ENCODE measurements around the gene ADORA3.

The ADORA3 gene

DNA sequence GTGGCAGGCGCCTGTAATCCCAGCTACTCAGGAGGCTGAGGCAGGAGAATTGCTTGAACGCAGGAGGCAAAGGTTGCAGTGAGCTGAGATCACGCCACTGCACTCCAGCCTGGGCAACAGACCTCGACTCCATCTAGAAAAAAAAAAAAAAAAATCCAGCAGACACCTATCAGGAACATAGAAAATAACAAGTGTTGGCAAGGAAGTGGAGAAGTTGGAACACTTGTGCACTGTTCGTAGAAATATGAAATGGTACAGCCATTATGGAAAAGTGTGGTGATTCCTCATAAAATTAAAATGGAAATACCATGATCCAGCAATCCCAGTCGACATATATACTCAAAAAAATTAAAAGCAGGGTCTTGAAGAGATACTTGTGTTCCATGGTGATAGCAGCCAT lies 41.7 kb downstream of the ADORA3 start:
- peaks cover 56% of the 10 kb centered on the region for H3K36me3 ChIP-seq (ENCODE audit: control insufficient read depth, insufficient read depth, low read length)
- H3K9me3 ChIP-seq (ENCODE audit: control insufficient read depth, insufficient read depth, low read length): no peaks in the 10 kb centered on the region
- H3K27ac ChIP-seq (ENCODE audit: low read depth, low read length): no peak overlapping the region
- no peak overlapping the region for H3K9ac ChIP-seq (ENCODE audit: low read depth, low read length)
- no peaks in the 10 kb centered on the region for H3K27me3 ChIP-seq (ENCODE audit: control insufficient read depth, insufficient read depth, low read length)
- no peak overlapping the region for H3K4me3 ChIP-seq (ENCODE audit: low read depth, low read length)
- H3K4me1 ChIP-seq (ENCODE audit: control insufficient read depth, insufficient read depth, low read length): no peaks in the 10 kb centered on the region

DNA sequence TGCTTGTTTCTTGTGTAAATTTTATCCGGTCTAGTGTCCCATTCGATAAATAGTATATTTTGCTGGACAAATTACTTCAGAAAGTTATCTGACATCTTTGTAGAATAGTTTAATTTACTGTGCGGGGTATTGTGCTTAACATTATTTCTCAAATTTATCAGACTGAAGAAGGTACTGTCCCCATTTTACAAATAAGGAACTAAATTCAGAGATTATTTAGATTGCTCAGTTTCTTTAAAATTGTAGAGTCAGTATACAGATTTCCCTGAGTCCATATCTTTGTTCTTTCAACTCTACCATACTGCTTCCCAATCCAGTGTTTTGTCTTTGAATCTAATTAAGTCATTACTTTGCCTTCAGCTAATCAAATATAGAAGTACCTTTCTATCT lies 47.8 kb downstream of the ADORA3 start:
- no peak overlapping the region for H3K4me3 ChIP-seq (ENCODE audit: low read depth, low read length)
- H3K36me3 ChIP-seq (ENCODE audit: control insufficient read depth, insufficient read depth, low read length): peaks cover 90% of the 10 kb centered on the region

DNA sequence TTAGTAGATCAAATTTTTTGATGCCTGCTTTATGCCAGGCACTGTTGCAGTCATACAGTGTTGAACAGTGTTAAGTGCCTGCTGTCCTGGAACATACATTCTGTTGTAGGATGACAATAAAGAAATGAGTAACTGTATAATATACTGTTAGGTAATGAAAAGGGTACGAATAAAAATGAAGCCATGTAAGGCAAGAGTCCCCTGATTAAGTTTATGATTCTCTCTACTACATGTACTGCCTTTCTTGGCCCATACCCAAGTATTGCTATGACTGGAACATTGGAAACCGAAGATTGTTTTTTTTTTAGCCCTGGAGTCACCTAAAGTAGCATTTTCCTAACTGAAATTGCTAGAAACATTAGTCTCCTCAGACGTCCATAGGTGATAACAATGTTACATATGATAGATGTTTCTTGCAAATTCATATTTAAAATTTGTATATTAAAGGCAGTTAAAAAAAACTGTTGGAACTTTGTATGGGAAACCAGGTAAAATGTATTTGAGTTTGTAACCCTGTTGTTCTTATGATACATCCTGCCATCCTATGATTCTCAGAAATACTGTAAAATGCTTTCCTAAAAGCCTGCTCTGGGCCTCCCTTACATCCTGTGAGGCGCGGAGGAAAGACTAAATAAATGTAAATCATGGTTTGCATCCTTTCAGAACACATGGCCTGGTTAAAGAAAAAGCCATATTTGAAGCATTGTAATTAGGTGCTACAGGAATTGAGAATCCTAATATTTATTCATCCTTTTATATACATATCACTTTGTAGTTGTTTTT lies 48.4 kb downstream of the ADORA3 start:
- Histone ChIP-seq H3K4me1 (ENCODE audit: control insufficient read depth, insufficient read depth, low read length) (no peaks in the 10 kb centered on the region), H3K9me3 (ENCODE audit: control insufficient read depth, insufficient read depth, low read length) (no peaks in the 10 kb centered on the region), H3K27ac (ENCODE audit: low read depth, low read length) (no peak overlapping the region), H3K27me3 (ENCODE audit: control insufficient read depth, insufficient read depth, low read length) (no peaks in the 10 kb centered on the region), H3K9ac (ENCODE audit: low read depth, low read length) (no peak overlapping the region), H3K4me3 (ENCODE audit: low read depth, low read length) (no peak overlapping the region), H3K36me3 (ENCODE audit: control insufficient read depth, insufficient read depth, low read length) (peaks cover 84% of the 10 kb centered on the region)

More for the DNA sequence above, 47.8 kb downstream of the ADORA3 start:
- no peaks in the 10 kb centered on the region for H3K27me3 ChIP-seq (ENCODE audit: control insufficient read depth, insufficient read depth, low read length)
- H3K9ac ChIP-seq (ENCODE audit: low read depth, low read length): no peak overlapping the region
- H3K27ac ChIP-seq (ENCODE audit: low read depth, low read length): no peak overlapping the region
- no peaks in the 10 kb centered on the region for H3K9me3 ChIP-seq (ENCODE audit: control insufficient read depth, insufficient read depth, low read length)
- no peaks in the 10 kb centered on the region for H3K4me1 ChIP-seq (ENCODE audit: control insufficient read depth, insufficient read depth, low read length)

DNA sequence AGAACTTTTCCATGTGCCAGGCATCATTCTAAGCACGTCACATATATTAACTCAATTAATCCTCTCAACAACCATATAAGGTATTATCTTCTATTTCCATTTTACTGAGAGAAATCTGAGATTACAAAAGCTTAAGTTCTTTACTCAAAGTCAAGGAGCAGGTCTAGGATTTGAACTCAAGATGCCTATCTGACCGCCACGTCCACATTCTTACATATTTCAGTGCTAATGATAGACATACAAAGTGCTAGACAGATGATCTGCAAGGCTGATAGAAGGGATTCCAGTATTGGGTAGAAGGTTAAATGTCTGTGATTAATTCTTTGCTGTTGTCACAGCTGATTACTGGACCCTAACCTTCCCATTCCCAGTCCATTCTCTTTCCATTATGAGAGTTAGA lies 49.7 kb downstream of the ADORA3 start:
- Histone ChIP-seq H3K4me1 (ENCODE audit: control insufficient read depth, insufficient read depth, low read length) (no peaks in the 10 kb centered on the region), H3K27me3 (ENCODE audit: control insufficient read depth, insufficient read depth, low read length) (no peaks in the 10 kb centered on the region), H3K9ac (ENCODE audit: low read depth, low read length) (no peak overlapping the region), H3K4me3 (ENCODE audit: low read depth, low read length) (no peak overlapping the region), H3K36me3 (ENCODE audit: control insufficient read depth, insufficient read depth, low read length) (peaks cover 70% of the 10 kb centered on the region), H3K27ac (ENCODE audit: low read depth, low read length) (no peak overlapping the region), H3K9me3 (ENCODE audit: control insufficient read depth, insufficient read depth, low read length) (no peaks in the 10 kb centered on the region)

DNA sequence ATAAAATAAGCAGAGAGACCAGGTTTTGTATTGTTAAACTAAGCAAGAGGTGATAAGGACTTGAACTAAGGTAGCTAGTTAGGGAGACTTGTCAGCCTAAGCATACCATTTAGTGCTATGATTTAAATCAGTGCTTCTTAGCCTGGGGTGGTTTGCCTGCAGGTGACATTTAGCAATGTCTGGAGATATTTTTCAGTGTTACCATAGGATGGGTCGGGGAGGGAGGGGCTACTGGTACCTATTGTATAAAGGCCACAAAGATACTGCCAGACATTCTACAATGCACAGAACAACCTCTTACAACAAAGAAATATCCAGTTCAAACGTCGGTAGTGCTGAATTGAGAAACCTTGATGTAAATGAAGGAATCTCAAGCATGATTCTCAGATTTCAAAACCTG lies 50.9 kb downstream of the ADORA3 start:
- Histone ChIP-seq H3K36me3 (ENCODE audit: control insufficient read depth, insufficient read depth, low read length) (peaks cover 59% of the 10 kb centered on the region), H3K27me3 (ENCODE audit: control insufficient read depth, insufficient read depth, low read length) (no peaks in the 10 kb centered on the region), H3K4me1 (ENCODE audit: control insufficient read depth, insufficient read depth, low read length) (no peaks in the 10 kb centered on the region), H3K4me3 (ENCODE audit: low read depth, low read length) (no peak overlapping the region), H3K27ac (ENCODE audit: low read depth, low read length) (no peak overlapping the region), H3K9me3 (ENCODE audit: control insufficient read depth, insufficient read depth, low read length) (no peaks in the 10 kb centered on the region), H3K9ac (ENCODE audit: low read depth, low read length) (no peak overlapping the region)

DNA sequence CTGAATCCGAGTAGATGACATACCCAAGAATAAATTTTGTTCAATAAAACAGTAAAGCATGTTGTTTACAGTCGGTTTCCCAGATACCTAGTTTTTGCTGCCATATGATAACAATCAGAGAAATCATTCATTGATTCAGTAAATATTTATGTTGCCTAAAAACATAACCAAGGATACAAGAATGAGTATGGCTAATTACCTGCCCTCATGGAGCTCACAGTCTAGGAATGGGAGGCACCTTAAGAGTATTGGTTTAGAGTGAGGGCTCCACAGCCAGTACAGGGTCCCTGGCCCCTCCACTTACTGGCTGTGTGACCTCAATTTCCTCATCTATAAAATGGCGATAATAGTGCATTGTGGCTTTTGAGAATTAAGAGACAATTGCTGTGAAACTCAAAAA lies 53.2 kb downstream of the ADORA3 start:
- Histone ChIP-seq H3K36me3 (ENCODE audit: control insufficient read depth, insufficient read depth, low read length) (peaks cover 58% of the 10 kb centered on the region), H3K4me1 (ENCODE audit: control insufficient read depth, insufficient read depth, low read length) (no peaks in the 10 kb centered on the region), H3K9me3 (ENCODE audit: control insufficient read depth, insufficient read depth, low read length) (no peaks in the 10 kb centered on the region), H3K9ac (ENCODE audit: low read depth, low read length) (peak overlapping the region; percentile 84), H3K27ac (ENCODE audit: low read depth, low read length) (no peak overlapping the region), H3K27me3 (ENCODE audit: control insufficient read depth, insufficient read depth, low read length) (no peaks in the 10 kb centered on the region), H3K4me3 (ENCODE audit: low read depth, low read length) (peak overlapping the region; percentile 94)

DNA sequence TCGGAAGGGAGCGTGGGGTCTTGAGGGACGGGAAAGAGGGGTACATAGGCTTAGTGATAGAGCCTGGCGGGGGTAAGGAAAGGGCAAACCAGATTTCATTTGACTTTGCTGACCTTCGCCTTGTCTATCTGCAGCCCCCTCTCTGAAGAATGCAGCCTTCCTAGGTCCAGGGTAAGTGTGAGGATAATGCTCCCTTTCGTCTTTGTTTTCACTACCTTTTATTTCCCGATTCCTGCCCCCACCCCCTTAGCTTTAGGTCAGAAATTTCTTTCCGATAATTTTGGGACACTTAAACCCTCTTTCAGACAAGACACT lies 53.8 kb downstream of the ADORA3 start:
- Histone ChIP-seq H3K27ac (ENCODE audit: low read depth, low read length) (peak overlapping the region; percentile 94), H3K4me3 (ENCODE audit: low read depth, low read length) (peak overlapping the region; percentile 94), H3K4me1 (ENCODE audit: control insufficient read depth, insufficient read depth, low read length) (no peaks in the 10 kb centered on the region), H3K36me3 (ENCODE audit: control insufficient read depth, insufficient read depth, low read length) (peaks cover 58% of the 10 kb centered on the region), H3K9me3 (ENCODE audit: control insufficient read depth, insufficient read depth, low read length) (no peaks in the 10 kb centered on the region), H3K9ac (ENCODE audit: low read depth, low read length) (peak overlapping the region; percentile 84), H3K27me3 (ENCODE audit: control insufficient read depth, insufficient read depth, low read length) (no peaks in the 10 kb centered on the region)

Measured in HUES48 (cell line).